ENCODE data around the gene NUDT13.
"Not testable (repeated sequence)": the region's sequence is repeated elsewhere in the genome, so short reads cannot be mapped to it uniquely, and the experiment has no call there.

Gene NUDT13

GRCh38 chr10:73106301-73106700 lies 4.0 kb upstream of the NUDT13 start:
- no peak for DNase-seq

DNA sequence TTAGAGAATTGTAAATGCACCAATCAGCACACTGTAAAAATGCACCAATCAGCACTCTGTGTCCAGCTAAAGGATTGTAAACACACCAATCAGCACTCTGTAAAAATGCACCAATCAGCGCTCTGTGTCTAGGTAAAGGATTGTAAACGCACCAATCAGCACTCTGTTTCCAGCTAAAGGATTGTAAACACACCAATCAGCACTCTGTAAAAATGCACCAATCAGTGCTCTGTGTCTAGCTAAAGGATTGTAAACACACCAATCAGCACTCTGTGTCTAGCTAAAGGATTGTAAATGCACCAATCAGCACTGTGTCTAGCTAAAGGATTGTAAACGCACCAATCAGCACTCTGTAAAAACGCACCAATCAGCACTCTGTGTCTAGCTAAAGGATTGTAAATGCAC lies 1.0 kb upstream of the NUDT13 start:
- not testable (repeated sequence) for DNase-seq

GRCh38 chr10:73112032-73112431 lies 1.8 kb downstream of the NUDT13 start:
- not testable (repeated sequence) for DNase-seq

GRCh38 chr10:73113551-73113950 lies 3.3 kb downstream of the NUDT13 start:
- DNase-seq: no peak

DNA sequence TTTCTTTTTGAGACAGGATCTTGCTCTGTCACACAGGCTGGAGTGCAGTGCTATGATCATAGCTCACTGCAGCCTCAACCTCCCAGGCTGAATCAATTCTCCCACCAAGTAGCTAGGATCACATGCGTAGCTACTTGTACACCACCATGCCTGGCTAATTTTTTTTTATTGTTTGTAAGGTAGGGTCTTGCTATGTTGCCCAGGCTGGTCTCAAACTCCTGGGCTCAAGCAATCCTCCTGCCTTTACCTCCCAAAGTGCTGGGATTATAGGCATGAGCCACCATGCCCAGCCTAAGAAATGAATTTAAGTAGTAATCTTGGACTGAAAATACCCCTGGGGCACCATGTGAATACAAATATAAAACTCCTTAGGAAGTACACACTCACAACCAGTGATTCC lies 5.8 kb downstream of the NUDT13 start:
- no peak for DNase-seq

DNA sequence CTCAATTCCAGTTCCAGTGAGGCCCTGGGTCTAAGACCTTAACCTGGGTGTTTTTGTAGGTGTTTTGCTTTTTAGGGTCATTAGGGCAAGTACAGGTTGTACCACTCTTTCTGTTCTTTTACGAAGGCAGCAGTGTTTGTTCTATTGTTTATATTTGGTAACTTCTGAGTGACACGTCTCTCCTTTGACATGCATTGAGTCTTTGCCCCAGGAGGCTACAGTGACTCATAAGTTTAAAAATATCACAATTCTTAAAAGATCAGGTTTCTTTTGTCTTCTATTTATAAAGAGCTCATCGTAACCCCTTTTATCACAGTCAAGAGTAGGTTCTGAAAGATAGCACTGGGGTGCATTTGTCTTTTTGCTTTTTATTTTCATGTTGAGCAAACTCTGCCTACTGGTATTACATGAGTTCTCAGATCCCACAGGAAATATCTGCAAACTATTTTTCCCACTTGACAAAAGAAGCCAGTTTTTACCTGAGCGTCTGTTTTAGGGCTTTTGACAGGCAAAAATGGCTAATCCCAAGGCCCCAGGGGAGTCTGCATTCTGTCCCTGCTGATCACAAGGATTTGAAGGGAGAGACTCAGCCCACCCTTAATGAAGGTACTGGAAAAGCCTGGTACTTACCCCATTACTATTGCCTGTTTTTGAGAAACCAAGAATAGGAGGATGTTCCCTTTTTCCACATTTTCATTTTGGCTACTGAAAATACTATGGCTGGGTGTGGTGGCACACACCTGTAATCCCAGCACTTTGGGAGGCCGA lies 7.9 kb downstream of the NUDT13 start:
- no peak for DNase-seq

GRCh38 chr10:73119457-73119856 lies 9.2 kb downstream of the NUDT13 start:
- no peak for DNase-seq

GRCh38 chr10:73119952-73120351 lies 9.7 kb downstream of the NUDT13 start:
- DNase-seq: no peak

GRCh38 chr10:73126343-73126742 lies 16.1 kb downstream of the NUDT13 start:
- DNase-seq: no peak

- DNase-seq: no peak
Observed at GRCh38 chr10:73131301-73131700, 21.0 kb downstream of the NUDT13 start.

DNA sequence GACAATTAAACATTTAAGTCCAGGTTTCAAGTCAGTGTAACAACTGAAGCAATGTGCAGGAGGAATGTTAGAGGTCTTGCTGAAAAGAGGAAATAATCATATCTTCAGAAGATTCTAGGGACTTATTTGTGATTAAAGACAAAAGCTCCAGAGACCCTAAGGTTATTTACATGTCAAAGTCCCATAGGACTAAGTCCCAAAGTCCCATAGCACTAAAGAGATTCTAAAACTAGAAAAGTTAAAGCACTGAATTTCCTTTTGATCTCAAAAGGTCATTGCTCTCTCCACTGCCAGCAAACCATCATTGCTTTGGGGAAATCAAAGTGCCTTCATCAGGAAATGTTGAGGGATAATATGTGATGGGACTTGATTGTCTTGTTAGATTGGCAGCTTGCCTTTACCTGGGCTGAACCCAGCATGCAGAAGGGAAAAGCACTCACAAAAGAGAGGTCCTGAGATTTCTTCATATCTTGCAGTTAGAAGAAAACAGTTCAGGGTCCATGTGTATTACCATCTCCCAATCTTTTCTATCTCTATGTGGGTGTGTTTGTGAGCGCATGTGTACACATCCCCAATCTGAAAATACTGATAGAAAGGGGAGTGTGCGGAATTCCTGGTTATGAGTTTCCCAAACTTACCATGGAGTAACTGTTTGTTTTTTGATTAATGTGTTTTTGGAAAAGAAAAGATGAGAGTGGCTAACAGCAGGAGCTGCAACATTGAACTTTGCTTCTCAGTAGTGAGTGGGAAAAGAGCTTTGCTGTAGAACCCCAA lies 21.8 kb downstream of the NUDT13 start:
- no peak for DNase-seq

GRCh38 chr10:73134727-73135126 lies 24.5 kb downstream of the NUDT13 start:
- no peak for DNase-seq

DNA sequence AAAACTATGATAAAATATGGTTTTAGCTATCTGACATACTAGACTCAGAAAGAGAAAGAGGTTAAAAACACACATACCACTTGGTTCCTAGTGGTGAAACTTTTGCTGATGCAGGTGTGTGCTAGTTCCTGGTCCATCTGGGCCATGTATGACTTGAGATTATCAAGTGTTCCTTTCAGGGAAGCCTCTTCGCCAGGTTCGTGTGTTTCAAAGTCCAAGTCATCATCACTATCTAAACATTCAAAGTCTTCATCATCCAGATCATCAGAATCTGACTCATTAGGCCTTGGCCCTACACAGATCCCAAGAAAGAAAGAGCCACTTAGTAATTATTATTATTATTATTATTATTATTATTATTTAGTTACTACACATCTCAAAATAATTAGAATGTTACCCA lies 26.4 kb downstream of the NUDT13 start:
- DNase-seq: no peak

GRCh38 chr10:73139251-73139650 lies 29.0 kb downstream of the NUDT13 start:
- DNase-seq: no peak

DNA sequence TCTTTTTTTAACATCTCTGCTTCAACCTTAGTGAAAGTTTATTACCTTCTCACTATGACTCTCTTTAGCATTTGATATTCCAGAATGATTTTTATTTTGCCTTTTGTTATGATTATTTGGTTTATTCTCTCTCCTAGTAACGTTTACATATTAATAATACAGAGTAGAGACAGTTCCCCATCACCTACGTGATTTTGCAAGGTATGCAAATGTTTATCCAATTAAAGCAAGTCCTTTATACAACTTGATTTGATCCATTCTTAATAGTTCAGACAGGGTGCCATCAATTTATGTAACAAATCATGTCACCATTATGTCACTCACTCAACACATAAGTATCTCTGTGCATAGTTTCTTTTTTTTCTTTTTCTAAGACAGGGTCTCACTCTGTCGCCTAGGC lies 31.3 kb downstream of the NUDT13 start:
- no peak for DNase-seq

GRCh38 chr10:73150633-73151413 lies 40.6 kb downstream of the NUDT13 start:
- not testable (repeated sequence) for DNase-seq

DNA sequence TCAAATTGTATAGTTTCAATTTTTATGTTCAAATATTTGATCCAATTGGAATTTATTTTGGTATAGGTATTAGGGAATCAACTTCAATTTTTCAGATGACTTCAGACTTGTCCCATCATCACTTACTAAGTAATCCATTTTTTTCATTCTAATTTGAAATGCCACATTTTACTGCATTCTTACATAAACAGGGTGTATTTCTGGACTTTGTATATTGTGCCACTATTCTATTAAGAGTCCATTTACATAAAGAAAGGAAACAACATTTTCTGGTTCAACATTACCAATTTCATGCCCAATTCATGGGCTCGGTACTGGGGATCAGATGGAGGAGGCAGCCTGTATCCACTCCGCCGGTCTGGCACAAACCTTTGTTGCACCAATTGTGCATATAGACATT lies 41.8 kb downstream of the NUDT13 start:
- no peak for DNase-seq

- no peak for DNase-seq
Observed at GRCh38 chr10:73156054-73156453, 45.8 kb downstream of the NUDT13 start.

DNA sequence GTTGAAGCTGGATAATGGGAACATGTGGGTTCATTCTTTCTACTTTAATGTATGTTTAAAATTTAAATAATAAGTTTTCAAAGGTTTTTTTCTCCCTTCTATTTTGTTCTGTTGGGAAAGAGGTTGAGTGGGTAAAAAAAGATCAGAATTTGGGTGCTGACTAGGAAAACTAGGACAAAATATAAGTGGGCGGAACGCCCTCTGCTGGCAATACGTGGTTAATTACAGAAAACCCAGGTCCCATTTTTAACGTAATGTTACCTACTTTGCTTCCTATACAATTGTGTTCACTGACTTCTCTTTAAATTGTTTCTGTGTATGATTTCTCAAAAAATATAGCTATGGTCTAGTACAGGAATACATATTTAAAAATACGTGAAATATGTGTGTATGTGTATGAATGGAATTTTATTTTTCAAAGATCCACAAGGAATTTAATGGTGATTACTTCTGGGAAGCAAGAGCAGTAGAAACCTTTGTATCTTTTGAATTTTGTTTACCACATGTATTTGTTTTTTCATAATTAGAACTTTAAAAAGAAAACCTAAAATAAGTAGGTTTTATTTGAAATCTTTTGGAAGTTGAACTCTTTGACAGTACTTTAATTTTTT lies 48.9 kb downstream of the NUDT13 start:
- DNase-seq: peak; percentile 50 to 70

DNA sequence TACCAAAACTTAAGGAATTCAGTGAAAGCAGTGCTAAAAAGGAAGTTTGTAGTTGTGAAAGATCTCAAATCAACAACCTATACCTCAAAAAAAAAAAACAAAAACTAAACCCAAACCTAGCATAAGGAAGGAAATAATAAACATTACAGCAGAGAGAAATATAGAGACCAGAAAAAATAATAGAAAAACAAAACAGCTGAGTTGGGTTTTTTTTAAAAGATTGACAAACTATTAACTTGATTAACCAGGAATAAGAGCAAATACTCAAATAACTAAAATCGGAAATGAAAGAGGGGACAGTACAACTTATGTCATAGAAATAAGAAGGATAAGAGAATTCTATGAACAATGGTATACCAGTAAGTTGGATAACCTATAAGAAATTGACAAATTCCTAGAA lies 50.8 kb downstream of the NUDT13 start:
- DNase-seq: no peak

DNA sequence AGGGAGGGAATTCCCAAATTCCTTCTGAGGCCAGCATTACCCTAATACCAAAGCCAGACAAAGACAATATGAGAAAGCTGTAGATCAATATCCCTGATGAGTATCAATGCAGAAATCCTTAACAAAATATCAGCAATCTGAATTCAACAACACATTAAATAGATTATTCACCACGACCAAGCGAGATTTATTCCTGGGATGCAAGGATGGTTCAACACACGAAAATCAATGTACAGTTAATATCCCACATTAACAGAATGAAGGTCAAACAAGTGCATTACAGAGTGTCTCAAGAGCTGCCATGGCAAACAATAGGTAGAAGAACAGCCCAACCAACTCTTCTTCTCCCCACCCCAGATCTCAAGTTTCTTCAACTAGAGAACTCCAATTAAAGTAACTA lies 51.4 kb downstream of the NUDT13 start:
- no peak for DNase-seq

DNA sequence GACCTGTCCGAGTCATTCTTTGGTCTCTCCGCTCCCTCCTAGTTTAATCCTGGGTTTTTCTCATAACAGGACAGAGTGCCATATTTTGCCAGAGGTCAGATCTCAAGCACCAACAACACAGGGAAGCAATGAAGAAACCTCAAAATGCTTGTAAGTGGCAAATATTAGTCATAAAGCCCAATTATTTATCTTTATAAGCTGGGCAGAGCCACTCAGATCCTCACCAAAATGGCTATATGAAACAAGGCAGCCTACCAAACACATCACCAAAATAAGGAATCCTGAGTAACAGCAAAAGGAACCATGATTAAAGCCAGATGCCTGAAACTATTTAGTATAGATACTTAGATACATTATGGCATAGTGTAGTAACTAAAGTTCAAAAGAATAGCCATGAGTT lies 52.8 kb downstream of the NUDT13 start:
- DNase-seq: no peak

DNA sequence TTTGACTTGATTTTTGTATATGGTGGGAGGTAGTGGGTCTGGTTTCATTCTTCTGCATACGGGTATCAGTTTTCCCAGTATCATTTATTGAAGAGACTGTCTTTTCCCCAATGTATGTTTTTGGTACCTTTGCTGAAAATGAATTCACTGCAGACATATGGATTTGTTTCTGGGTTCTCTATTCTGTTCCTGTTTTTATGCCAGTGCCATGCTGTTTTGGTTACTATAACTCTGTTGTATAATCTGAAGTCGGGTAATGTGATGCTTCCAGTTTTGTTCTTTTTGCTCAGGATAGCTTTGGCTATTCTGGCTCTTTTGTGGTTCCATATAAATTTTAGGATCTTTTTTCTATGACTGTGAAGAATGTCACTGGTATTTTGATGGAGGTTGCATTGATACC lies 56.7 kb downstream of the NUDT13 start:
- DNase-seq: no peak
